HG03097 (cell line): ENCODE measurements around the gene PRAC2.
"Not testable (repeated sequence)": the region's sequence is repeated elsewhere in the genome, so short reads cannot be mapped to it uniquely, and the experiment has no call there.

Source experiments
- ATAC-seq: cut with Tn5 transposase; IDR thresholded peaks from one replicate; pipeline ENCODE4 v1.9.1; 2021; ENCODE audit not compliant: unreplicated experiment, low FRiP score

PRAC2 gene

GRCh38 chr17:48722915-48723422 is at the start of gene PRAC2:
Gene PRAC2, plus strand, starts transcription at chr17:48723185. Its CDS starts 1,226 bp downstream, at chr17:48724411.
- no peak for ATAC-seq

DNA sequence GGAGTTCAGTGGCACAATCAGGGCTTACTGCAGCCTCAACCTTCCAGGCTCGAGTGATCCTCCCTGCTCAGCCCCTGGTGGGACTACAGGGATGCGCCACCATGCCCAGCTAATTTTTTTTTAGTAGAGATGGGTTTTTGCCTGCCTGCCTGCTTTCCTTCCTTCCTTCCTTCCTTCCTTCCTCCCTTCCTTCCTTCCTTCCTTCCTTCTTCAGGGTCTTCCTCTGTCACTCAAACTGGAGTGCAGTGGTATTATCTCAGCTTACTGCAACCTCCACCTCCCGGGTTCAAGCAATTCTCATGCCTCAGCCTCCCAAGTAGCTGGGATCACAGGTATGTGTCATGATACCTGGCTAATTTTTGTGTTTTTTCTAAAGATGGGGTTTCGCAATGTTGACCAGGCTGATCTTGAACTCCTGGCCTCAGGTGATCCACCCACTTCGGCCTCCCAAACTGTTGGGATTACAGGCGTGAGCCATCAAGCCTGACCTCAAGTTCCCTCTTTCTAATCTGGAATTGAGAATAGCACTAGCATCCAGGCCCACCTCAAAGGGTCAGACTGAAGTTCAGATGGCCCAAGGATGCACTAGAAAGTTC is 45.9 kb upstream of the PRAC2 start:
- no peak for ATAC-seq

GRCh38 chr17:48678141-48678971 is 44.6 kb upstream of the PRAC2 start:
- ATAC-seq: peak; percentile 71

DNA sequence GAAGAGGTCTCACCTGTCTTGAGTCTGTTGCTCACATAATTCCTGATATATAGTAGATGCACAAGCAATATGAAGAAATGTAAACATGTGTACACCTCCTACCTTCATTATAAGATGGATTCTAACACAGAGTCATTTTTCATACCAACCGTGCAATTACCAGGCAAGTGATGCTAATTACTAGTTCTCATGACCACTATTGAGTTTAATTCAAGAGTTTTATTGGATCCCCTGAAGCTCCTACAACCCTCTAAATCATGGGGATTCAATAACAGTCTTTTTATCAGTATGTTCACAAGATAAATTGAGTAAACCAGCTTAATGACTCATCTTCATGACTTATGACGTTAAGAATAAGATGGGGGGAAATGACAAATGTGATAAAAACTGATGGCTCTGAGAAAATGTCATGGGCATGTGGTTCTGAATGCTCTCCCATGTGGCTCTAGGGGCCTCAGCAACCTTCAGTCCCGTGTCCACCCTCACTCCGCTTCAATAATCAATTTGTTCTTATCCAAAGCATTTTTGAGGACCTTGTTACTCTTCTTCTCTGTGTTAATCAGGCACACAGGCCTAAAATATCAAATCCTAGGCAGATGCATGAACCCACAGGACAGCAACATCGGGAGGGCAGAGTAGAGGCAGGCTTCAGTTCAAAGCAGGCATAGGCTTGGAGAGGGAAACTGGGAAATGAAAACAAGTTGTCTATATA is 43.4 kb upstream of the PRAC2 start:
- no peak for ATAC-seq

DNA sequence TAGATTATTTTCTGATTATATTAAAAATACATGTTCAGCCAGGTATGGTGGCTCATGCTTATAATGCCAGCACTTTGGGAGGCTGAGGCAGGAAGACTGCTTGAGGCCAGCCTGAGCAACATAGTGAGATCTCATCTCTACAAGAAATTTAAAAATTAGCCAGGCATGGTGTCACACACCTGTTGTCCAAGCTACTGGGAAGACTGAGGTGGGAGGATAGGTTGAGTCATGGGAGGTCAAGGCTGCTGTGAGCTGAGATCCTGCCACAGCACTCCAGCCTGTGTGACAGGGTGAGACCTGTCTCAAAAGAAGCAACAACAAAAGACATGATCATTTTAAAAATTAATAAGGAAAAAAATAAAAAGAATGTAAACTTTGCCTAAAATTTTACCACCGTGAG is 41.4 kb upstream of the PRAC2 start:
- no peak for ATAC-seq

DNA sequence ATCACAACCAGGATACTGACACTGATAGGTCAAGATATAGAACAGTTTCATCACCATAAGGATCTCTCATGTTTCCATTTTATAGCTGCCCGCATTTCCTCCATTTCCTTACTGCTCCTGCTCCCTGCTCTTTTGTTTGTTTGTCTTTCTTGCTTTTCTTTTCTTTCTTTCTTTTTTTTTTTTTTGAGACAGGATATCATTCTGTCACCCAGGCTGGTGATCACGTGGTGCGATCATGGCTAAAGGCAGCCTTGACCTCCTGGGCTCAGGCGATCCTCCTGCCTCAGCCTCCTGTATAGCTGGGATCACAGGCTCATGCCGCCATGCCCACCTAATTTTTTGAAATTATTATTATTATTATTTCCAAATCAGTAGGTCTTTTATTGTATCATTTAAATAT is 32.3 kb upstream of the PRAC2 start:
- no peak for ATAC-seq

DNA sequence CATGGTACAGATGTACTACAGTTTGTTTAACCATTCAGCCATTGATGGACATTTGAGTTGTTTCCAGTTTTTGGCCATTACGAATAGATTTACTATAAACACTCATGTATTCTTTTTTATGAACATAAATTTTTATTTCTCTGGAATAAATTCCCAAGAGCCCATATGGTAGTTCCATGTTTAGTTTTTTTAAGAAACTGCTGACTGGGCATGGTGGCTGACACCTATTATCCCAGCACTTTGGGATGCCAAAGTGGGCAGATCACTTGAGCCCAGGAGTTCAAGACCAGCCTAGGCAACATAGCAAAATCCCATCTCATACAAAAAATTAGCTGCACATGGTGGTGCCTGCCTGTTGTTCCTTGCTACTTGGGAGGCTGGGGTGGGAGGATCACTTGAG is 30.9 kb upstream of the PRAC2 start:
- ATAC-seq: no peak

- ATAC-seq: no peak
These were observed 29.8 kb upstream of the PRAC2 start for GRCh38 chr17:48693178-48693577.

DNA sequence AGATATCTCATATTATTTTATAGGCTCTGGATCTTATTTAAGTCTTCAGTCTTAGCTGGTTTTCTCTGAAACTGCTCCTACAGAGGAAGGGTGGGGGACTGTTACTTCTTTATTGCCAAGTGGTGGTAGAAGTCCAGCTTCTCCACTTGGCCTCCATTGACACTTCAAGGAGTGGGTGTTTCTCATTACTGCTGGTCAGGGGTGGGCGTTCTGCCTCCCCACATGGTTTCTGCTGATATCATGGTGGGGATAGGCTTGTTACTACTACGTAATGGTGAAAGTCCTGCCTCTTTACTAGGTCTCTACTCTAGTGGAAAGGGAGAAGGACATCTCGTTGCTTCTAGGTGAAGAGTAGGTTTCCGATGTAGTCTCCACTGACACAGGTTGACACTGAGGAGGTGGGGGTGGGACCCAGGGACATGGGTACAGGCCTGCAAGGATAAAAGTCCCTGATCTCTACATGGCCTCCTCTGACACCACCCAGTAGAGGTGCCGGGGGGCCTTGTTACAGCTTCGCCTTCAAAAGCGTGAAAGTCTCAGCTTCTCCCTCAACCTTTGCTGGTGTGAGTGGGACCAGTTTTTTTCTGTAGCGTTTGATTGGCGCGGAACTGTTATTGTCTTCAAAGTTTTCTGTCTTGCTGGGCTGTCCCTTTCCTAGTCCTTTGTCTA is 21.0 kb upstream of the PRAC2 start:
- no peak for ATAC-seq

DNA sequence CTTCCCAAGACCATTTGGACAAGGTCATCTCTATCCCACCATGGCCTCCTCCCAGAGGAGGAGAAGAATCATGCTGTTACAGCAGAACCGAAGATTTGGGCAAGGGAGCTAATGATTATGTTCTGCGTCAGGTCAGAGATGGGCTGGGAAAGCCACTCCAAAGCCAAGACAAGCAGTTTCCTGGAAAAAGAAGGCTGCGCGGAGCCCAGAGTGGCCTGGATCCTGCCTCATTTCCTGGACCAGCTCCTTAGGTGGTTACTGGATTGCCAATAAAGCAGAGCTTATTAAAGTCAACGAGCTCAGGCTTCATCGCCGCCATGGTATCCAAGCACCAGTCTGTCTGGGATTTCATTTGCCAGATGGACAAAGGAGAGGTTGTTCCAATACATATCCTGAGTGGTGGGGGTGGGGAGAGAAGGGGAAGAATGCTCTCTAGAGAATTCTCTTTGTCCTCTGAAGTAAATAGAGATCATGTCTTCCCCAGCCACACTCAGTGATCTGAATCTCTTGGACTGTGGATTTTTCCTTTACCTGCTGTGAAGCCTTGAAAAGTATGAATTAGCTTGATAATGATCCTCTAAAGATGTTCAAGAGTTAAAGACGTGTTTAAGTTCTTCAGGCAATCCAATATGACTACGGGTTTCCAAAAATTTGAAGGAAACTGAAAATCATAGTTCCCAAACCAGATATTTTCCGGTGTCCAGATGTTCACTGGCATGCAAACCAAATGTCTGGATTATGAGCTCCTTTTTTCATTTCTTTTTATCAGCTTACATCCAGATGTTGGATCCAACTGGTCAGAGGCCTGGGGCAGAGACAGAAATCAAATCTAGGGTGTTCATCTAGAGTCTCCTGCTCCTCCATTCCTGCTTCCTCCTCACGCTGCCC is 18.4 kb upstream of the PRAC2 start:
- no peak for ATAC-seq

- no peak for ATAC-seq
These were observed 11.9 kb upstream of the PRAC2 start for GRCh38 chr17:48711128-48711527.

- no peak for ATAC-seq
These were observed 7.2 kb upstream of the PRAC2 start for GRCh38 chr17:48715496-48716399.

DNA sequence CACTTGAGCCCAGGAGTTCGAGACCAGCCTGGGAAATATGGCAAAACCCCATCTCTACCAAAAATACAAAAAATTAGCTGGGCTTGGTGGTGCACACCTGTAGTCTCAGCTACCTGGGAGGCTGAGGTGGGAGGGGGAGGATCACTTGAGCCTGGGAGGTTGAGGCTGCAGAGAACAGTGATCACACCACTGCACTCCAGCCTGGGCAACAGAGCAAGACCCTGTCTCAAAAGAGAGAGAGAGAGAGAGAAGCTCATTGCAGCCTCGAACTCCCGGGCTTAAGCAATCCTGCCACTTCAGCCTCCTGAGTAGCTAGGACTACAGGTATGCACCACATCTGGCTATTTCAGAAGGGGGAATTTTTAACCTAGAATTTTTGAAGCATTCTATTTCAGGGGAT is 6.4 kb upstream of the PRAC2 start:
- not testable (repeated sequence) for ATAC-seq

DNA sequence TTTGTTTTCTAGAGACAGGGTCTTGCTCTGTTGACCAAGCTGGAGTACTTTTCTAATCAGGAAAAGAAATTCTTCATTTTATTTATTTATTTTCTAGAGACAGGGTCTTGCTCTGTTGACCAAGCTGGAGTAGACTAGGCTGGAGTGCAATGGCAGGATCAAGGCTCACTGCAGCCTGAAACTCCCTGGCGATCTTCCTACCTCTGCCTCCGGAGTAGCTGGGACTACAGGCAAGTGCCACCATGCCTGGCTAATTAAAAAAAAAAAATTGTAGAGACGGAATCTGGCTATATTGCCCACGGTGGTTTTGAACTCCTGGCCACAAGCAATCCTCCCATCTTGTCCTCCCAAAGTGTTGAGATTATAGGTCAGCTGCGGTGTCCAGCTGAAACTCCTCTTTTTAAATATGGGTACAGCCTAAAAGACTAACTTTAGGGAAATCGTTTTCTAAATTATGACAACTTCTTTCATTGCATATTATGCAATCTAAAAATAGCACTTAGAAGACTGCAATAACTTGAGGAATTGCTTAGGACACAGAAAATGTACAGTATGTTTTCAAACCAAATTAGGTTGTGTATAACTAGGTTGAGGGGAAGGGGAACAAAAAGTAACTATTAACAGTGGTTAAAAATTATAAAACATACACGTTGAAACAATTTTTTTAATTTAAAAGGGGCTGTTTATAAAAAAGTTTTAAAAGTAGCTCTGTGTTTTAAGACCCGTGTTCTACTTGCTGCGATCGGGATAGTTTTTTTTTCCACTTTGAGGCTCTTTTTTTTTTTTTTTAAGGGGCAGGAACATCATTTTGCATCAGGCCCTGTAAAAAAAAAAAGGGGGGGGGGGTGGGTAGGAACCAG is 5.4 kb upstream of the PRAC2 start:
- ATAC-seq: no peak

GRCh38 chr17:48718227-48718760 is 4.7 kb upstream of the PRAC2 start:
- ATAC-seq: no peak

- no peak for ATAC-seq
These were observed 4.0 kb upstream of the PRAC2 start for GRCh38 chr17:48718761-48719641.
